Right lobe of liver (tissue), 4 donors: ENCODE results near the gene NF1.

Source experiments
- CTCF ChIP-seq, 4 donors: fragments of 200-600 bp in 3 of 4; fragments of 450-650 bp in 1 of 4; IDR thresholded peaks; one replicate each; pipeline versions ENCODE4 v1.5.1 to v1.8.0; 2016 to 2022; ENCODE audit warnings: antibody characterized with exemption in 4 of 4, mild to moderate bottlenecking in 2 of 4
- POLR2A ChIP-seq: fragments of 450-650 bp; IDR thresholded peaks from one replicate; pipeline ENCODE4 v1.6.1; 2017; ENCODE audit warnings: antibody characterized with exemption, mild to moderate bottlenecking
- donor health status: DM: no; HTN: no; CAD: no.
- donor health status: DM: no; HTN: no; CAD: no.
- donor health status: DM: no; HTN: yes; CAD: no.

DNA sequence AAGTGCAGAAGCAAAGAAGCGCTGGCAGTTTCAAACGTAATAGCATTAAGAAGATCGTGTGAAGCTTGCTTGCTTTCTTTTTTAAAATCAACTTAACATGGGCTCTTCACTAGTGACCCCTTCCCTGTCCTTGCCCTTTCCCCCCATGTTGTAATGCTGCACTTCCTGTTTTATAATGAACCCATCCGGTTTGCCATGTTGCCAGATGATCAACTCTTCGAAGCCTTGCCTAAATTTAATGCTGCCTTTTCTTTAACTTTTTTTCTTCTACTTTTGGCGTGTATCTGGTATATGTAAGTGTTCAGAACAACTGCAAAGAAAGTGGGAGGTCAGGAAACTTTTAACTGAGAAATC, 279.3 kb downstream of the NF1 start:
- TF ChIP-seq CTCF (IDR thresholded peaks at IDR 0.05) (no peak), POLR2A (no peak)
